ENCODE measurements around the gene IP6K3.

GRCh38 chr6:33787954-33788693 lies 41.4 kb upstream of the IP6K3 start:
- no peak for TF ChIP-seq CTCF (IDR thresholded peaks at IDR 0.05; ENCODE audit: low read depth, low read length)
- TF ChIP-seq POLR2A (IDR thresholded peaks at IDR 0.05; ENCODE audit: extremely low read depth, insufficient read length): peak; percentile 33
- TF ChIP-seq MAX (IDR thresholded peaks at IDR 0.05; ENCODE audit: low read depth, low read length): peak; percentile 43
